Fibroblast of lung (primary cell): ENCODE measurements around the gene ACBD6. TPM values are rescaled to one million over a fixed set of nuclear protein-coding genes. Genes with fewer than 3 reads are reported as not detected.

Experiments
- DNase-seq, 2 donors: peaks; one replicate each; pipeline versions ENCODE4 v3.0.0 to v3.0.0-alpha.2; 2010; ENCODE audit warnings: low read depth in 2 of 2
- H2AFZ ChIP-seq: 2 replicates; pipeline ENCODE4 v1.5.1; 2012; ENCODE audit warnings: low read length, control low read depth, inconsistent platforms
- H3K27ac ChIP-seq: 2 replicates; pipeline ENCODE4 v1.5.1; 2011; ENCODE audit warnings: low read length, control low read depth; ENCODE audit not compliant: insufficient read depth
- H3K27me3 ChIP-seq: 2 replicates; pipeline ENCODE4 v1.5.1; 2011; ENCODE audit warnings: mild to moderate bottlenecking, low read length; ENCODE audit not compliant: control insufficient read depth, insufficient read depth
- H3K36me3 ChIP-seq: 2 replicates; pipeline ENCODE4 v1.5.1; 2011; ENCODE audit warnings: low read length; ENCODE audit not compliant: control insufficient read depth, insufficient read depth
- H3K4me1 ChIP-seq: 2 replicates; pipeline ENCODE4 v1.5.1; 2011; ENCODE audit warnings: low read length; ENCODE audit not compliant: control insufficient read depth, insufficient read depth; ENCODE audit errors: extremely low read depth
- H3K4me2 ChIP-seq: 2 replicates; pipeline ENCODE4 v1.5.1; 2011; ENCODE audit warnings: low read length, control low read depth; ENCODE audit not compliant: insufficient read depth; ENCODE audit errors: extremely low read depth
- H3K4me3 ChIP-seq, 4 experiments: fragments of 200-600 bp in 1 of 4; sonication (generic) in 1 of 4; replicated peaks in 1 of 4; 2 replicates each; pipeline ENCODE4 v1.5.1; 2011 to 2016; ENCODE audit warnings: low read length in 4 of 4, low read depth in 3 of 4, mild to moderate bottlenecking in 3 of 4, control low read depth in 2 of 4, inconsistent platforms in 1 of 4, mixed read lengths in 1 of 4; ENCODE audit not compliant: insufficient read depth in 1 of 4; ENCODE audit errors: control extremely low read depth in 1 of 4
- H3K79me2 ChIP-seq: 2 replicates; pipeline ENCODE4 v1.5.1; 2012; ENCODE audit warnings: mild to moderate bottlenecking, low read length, inconsistent platforms; ENCODE audit not compliant: control insufficient read depth, insufficient read depth
- H3K9ac ChIP-seq: 2 replicates; pipeline ENCODE4 v1.5.1; 2011; ENCODE audit warnings: mild to moderate bottlenecking, low read length, control low read depth; ENCODE audit not compliant: insufficient read depth
- H3K9me3 ChIP-seq: 2 replicates; pipeline ENCODE4 v1.5.1; 2012; ENCODE audit warnings: low read depth, low read length; ENCODE audit not compliant: control insufficient read depth, insufficient read depth
- H4K20me1 ChIP-seq: 2 replicates; pipeline ENCODE4 v1.5.1; 2011; ENCODE audit warnings: low read length; ENCODE audit not compliant: control insufficient read depth, insufficient read depth; ENCODE audit errors: extremely low read depth
- CTCF ChIP-seq, 2 donors: IDR thresholded peaks in 1 of 2; conservative IDR thresholded peaks in 1 of 2; 1 replicate in 1 of 2; 2 replicates in 1 of 2; pipeline ENCODE4 v1.5.1; 2011 to 2012; ENCODE audit warnings: low read length in 2 of 2, control low read depth in 1 of 2, inconsistent platforms in 1 of 2, low read depth in 1 of 2, mild to moderate bottlenecking in 1 of 2
- EZH2 ChIP-seq: IDR thresholded peaks from 2 replicates; pipeline ENCODE4 v1.5.1; 2012; ENCODE audit warnings: low read length, control low read depth, mild to moderate bottlenecking; ENCODE audit errors: missing control alignments
- polyA plus RNA-seq, 2 donors: library from polyadenylated mRNA; depleted of rRNA in 1 of 2; stranded (reverse) in 1 of 2; unstranded in 1 of 2; fragments of >200 nt; gene quantifications; 2 replicates each; pipeline ENCODE4 v1.2.1, GENCODE V29; 2011 to 2012; ENCODE audit warnings: missing spikeins in 1 of 2
- total RNA-seq: library from RNA; depleted of rRNA; stranded (reverse); fragments of >200 nt; gene quantifications from 2 replicates; pipeline ENCODE4 v1.2.1, GENCODE V29; 2014

The ACBD6 gene
- total and polyA plus RNA-seq, 2 donors (not counting 1 experiment from before 2014, with no cell fraction given) = 63.4 to 78.7 TPM

- no peak overlapping the region for H2AFZ ChIP-seq
- H3K36me3 ChIP-seq = no peaks in the 10 kb centered on the region
- peak overlapping the region; percentile 21 for H3K4me2 ChIP-seq
- no peaks in the 10 kb centered on the region for H4K20me1 ChIP-seq
- no peak overlapping the region for H3K27ac ChIP-seq
- H3K4me1 ChIP-seq = peaks cover 6% of the 10 kb centered on the region
- no peaks in the 10 kb centered on the region for H3K9me3 ChIP-seq
- no peaks in the 10 kb centered on the region for H3K79me2 ChIP-seq
- TF ChIP-seq EZH2 (no peak), CTCF (conservative IDR thresholded peaks at IDR 0.05 in 1 of 2, IDR thresholded peaks at IDR 0.05 in 1 of 2; ENCODE audit: low read depth in 1 of 2, low read length in 2 of 2) (no peak)
- no peaks in the 10 kb centered on the region for H3K27me3 ChIP-seq
- H3K9ac ChIP-seq = no peak overlapping the region
- no peak for DNase-seq
- no peak overlapping the region for H3K4me3 ChIP-seq
Measured at GRCh38 chr1:180270530-180271271, 231.7 kb downstream of the ACBD6 start.

- Histone ChIP-seq H3K27me3 (no peaks in the 10 kb centered on the region), H3K79me2 (no peaks in the 10 kb centered on the region), H4K20me1 (no peaks in the 10 kb centered on the region), H3K4me2 (no peak overlapping the region), H3K9me3 (no peaks in the 10 kb centered on the region), H3K27ac (no peak overlapping the region), H3K36me3 (no peaks in the 10 kb centered on the region), H3K4me3 (no peak overlapping the region), H3K4me1 (peaks cover 6% of the 10 kb centered on the region), H3K9ac (no peak overlapping the region), H2AFZ (no peak overlapping the region)
- TF ChIP-seq EZH2 = no peak
- peak in 1 of 2 donors; percentile 55 for TF ChIP-seq CTCF (conservative IDR thresholded peaks at IDR 0.05 in 1 of 2, IDR thresholded peaks at IDR 0.05 in 1 of 2; ENCODE audit: low read depth in 1 of 2, low read length in 2 of 2)
- DNase-seq = no peak
Measured at GRCh38 chr1:180269645-180270529, 232.5 kb downstream of the ACBD6 start.

DNA sequence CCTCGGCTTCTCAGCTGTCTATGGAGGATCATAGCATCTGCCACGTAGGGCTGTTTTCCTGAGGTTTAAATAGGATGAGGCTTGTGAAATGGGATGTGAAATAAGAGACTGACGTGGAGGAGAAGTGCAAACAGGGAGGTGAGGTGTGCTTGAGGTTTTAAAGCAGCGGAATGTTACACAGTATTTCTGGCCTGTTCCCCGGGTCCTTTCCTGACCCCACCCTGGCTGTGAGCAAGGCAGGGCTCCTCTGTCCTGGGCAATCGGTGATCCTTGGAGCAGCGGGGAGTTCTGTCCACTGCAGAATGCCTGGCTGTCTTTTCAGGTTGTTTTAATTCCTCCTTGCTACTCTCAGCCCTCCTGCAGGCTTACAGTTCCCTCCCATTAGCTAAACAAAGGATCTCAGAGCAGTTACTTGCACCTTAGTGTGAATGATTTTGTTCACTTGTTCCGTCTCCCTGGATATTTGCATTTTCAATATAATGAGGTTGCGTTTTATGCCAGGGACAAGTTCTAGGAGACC is 233.8 kb downstream of the ACBD6 start:
- Histone ChIP-seq H3K4me2 (no peak overlapping the region), H3K79me2 (no peaks in the 10 kb centered on the region), H3K4me1 (peaks cover 6% of the 10 kb centered on the region), H3K9ac (no peak overlapping the region), H3K9me3 (no peaks in the 10 kb centered on the region), H4K20me1 (no peaks in the 10 kb centered on the region), H3K4me3 (no peak overlapping the region), H2AFZ (no peak overlapping the region), H3K27me3 (no peaks in the 10 kb centered on the region), H3K27ac (no peak overlapping the region), H3K36me3 (no peaks in the 10 kb centered on the region)
- no peak for DNase-seq
- no peak for TF ChIP-seq EZH2
- TF ChIP-seq CTCF (conservative IDR thresholded peaks at IDR 0.05 in 1 of 2, IDR thresholded peaks at IDR 0.05 in 1 of 2; ENCODE audit: low read depth in 1 of 2, low read length in 2 of 2) = no peak
